ENCODE results near the gene PTBP2.

DNA sequence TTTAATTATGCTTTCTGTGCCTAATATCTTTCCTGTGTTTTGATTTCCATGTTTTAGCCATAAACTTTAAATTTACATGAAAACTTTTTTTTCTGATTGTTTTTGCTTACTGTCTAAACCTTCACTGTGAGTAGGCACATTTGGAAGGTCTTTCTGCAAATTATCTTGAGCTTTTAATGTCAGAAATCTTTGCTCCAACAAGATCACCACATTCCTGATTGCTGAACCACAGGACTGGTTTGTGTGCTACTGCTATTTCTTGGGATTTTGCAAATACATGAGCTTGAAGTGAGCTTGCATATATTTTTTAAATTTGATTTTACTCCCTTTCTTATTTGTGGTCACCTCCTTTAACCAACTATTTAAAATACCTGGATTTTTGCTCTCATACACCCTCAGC lies 61.3 kb downstream of the PTBP2 start:
- TF ChIP-seq YY1 (IDR thresholded peaks at IDR 0.05; ENCODE audit: insufficient read depth, insufficient read length): no peak
- no peak for TF ChIP-seq ZNF274 (IDR thresholded peaks at IDR 0.05; ENCODE audit: low read depth, low read length)
- TF ChIP-seq SUZ12 (IDR thresholded peaks at IDR 0.05; ENCODE audit: extremely low read depth, insufficient read depth, insufficient read length): no peak

Measured in NT2/D1 (cell line).